Muscle of back (tissue), 11 donors: ENCODE measurements around the gene SPEM2. TPM values are rescaled to one million over a fixed set of nuclear protein-coding genes. Genes with fewer than 3 reads are reported as not detected.
"Not testable (repeated sequence)": the region's sequence is repeated elsewhere in the genome, so short reads cannot be mapped to it uniquely, and the experiment has no call there.

Source experiments
- DNase-seq, 3 donors: peaks; one replicate each; pipeline versions ENCODE4 v3.0.0 to v3.0.0-alpha.2; 2013
- polyA plus RNA-seq, 10 donors: library from polyadenylated mRNA; unstranded; fragments of 120-200 nt; gene quantifications; one replicate each; pipeline ENCODE4 v1.2.1, GENCODE V29; 2013; ENCODE audit not compliant: insufficient read length in 10 of 10

Gene SPEM2
- polyA plus RNA-seq, 10 donors = not detected

DNA sequence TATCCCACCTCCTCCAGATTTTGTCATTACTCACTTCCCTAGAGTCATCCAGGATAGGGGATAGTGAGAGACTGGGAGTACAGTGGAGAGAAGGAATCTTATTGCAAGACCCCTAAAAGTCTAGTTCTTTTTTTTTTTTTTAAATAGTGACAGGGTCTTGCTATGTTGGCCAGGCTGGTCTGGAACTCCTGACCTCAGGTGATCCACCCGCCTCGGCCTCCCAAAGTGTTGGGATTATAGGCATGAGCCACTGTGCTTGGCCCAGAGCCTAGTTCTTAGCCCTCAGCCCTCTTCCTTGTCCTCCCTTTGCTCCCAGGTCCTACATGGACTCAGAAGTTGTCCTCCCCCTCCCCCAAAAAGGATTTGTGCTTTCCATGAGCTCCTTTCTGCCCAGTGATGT lies 16.7 kb downstream of the SPEM2 start:
- no peak for DNase-seq

DNA sequence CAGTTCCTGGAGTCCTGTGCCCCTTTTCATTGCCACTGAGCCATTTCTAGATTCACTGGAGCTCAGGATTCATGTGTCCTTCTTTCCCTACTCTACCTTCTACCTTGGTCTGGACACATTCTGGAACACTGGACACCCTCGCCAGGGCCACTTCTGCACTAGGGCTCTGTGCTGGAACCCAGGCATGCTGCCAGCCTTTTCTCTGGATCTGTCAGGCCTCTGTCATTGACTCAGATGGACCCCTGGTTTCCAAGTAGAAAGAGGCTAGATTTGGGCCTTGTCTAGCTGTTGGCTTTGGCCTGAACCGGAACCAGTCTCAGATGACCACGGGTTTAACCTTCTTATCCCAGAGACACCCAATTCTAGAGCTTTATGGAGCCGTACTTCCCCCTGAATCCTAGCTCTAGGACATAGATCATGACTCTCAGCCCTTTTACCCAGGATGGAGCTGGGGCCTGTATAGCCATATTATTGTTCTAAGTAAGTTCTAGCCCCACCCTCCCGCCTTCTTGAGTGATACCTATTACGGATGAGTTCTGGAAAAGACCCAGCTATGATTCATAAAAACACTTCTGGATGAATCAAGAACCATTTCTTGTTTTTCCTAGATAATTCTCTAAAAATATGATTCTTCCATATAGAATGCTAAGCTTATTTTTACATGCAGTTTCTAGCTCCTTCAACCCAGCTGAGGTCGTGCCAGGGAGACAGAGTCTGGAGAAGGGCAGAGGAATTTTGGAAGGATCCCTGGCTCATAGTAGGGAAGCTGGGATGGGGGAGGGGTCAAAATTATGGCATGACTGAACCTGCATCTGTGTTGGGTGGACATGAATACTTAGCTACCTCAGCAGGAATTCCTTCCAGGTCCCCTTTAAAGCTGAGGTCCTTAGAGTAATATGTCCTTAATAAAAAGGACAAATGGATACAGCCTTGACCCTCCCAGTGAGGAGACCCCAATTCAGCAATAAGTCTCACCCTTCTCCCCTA lies 18.4 kb downstream of the SPEM2 start:
- no peak for DNase-seq

DNA sequence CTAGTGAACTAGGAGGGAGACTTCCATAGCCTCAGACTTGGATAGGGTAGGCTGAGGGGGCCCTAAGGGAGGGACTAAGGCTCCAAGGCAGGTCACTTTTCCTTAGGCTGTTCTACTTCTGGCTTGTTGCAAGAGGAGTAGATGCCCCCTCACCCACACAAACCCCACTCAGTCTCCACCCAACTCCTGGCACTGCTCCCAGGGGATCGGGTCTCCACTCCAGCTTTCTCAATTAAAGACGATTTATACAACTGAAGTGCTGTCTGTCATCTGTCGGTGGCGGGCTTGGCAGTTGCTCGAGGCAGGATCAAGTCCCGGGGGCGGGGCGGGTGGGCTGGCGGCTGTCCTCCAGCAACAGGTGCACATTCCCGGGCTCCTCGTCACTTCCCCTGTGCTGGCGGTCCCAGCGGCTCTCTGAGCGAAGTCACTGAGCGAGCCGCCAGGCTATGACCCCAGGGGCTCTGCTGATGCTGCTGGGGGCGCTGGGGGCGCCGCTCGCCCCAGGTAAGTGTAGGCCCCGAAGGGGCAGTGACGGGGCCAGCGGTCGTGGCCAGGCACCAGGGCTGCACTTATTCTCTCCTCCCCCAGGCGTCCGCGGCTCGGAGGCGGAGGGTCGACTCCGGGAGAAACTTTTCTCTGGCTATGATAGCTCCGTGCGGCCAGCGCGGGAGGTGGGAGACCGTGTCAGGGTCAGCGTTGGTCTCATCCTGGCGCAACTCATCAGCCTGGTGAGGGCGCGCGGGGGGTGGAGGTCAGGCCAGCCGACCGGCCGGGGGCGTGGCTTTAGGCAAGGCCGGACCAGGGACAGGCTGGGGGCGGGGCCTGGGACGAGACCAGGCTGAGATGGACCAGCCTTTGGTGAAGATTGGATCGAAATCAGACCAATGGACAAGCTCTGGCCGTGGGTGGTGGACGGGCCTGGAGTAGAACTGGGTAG lies 19.5 kb downstream of the SPEM2 start, which contains the start of gene CHRNB1:
CHRNB1 (plus strand) TSS at position 380 of the 937 bp plus-strand sequence; CDS start at position 447, 67 bp downstream.
- DNase-seq = peak in 2 of 3 donors; percentile 64 to 80

DNA sequence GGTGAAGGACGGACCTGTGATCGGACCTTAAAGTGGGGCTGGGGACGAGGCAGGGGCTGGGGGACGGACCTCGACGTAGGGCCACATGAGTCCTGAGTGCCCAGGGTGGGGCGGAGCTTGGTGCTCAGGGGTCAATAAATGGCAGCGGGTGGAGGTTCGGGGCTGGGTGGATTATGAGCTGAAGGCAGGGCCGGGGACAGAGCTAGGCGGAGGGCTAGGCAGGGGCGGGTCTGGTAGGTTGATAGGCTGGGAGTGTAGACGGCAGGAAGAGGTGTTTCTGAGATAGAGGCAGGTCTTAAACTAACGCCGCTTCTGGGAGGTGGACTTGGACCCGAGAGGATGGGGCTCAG lies 20.2 kb downstream of the SPEM2 start:
- DNase-seq = no peak

DNA sequence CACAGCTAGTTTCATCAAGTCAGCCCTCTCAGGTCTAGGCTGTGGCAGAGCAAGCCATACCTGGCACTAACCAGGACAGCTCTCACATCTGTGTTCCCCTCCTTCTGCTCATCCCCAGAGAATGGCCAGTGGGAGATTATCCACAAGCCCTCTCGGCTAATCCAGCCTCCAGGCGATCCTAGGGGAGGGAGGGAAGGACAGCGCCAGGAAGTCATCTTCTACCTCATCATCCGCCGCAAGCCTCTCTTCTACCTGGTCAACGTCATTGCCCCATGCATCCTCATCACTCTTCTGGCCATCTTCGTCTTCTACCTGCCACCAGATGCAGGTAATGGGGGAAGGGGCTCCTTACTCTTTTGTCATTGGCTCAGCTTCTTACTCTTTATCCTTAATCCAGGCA lies 23.0 kb downstream of the SPEM2 start:
- DNase-seq = no peak

DNA sequence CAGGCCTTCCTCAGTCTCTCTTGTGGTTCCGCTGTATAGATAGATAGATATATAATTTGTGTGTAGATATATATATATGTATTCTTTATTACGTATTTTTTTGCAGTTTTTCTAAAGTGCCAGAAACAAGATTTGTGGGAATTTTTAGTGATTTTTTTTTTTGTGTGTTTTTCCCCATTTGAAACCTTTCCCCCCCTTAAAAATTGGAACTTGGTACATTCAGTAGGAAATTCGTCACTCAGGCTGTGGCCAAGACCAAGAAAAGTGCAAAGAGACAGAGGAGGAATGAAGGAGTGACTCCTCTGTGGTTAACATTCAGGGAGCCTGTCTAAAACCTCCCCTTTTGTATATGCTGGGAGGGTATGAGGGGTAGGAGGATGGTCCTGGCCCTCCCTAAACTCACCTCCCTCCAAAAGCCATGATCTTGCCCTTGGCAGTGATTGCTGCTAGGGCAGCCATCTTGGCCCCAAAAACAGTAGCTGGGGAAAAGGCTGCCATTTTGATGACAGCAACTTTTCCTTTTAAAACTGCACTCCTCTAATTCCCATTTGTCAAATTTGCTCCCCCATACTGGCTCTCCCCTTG lies 34.6 kb downstream of the SPEM2 start:
- peak in 1 of 3 donors; percentile 20 for DNase-seq

DNA sequence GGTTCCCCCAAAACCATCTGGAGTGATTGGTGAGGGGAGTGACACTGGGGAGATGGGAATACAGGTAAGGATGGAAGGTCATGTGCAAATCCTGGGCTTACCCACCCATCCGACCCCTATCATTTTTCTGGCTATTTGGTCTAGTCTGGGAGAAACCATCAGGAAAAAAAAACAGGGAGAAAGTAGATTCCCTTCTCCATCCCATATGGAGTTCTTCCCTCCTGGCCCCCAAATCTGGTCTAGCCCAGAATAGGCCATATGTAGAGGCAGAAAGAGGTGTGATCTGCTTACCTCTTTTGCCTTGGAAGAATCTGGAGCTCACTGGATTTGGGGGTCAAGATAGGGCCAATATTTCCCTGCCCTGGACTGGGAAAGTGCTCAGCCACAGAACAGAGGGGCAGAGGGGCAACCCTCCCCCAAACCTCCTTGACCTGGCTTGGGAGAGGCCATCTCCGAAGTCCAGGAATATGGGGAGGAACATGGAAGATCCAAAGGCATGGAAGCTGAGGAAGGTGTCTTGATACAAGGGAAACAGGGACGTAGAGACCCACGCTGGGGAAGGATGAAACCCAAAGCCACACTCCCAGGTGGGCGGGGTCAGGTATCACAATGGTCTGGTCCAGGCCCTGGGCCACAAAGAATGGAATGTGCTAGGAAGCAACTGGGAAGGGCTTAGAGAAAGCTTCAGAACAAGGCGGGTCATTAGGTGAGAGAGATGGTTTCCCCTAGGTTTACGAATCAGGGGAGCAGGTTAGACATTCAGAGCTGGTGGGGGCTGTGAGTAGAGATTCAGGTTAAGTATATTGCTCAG lies 35.6 kb downstream of the SPEM2 start:
- no peak for DNase-seq

DNA sequence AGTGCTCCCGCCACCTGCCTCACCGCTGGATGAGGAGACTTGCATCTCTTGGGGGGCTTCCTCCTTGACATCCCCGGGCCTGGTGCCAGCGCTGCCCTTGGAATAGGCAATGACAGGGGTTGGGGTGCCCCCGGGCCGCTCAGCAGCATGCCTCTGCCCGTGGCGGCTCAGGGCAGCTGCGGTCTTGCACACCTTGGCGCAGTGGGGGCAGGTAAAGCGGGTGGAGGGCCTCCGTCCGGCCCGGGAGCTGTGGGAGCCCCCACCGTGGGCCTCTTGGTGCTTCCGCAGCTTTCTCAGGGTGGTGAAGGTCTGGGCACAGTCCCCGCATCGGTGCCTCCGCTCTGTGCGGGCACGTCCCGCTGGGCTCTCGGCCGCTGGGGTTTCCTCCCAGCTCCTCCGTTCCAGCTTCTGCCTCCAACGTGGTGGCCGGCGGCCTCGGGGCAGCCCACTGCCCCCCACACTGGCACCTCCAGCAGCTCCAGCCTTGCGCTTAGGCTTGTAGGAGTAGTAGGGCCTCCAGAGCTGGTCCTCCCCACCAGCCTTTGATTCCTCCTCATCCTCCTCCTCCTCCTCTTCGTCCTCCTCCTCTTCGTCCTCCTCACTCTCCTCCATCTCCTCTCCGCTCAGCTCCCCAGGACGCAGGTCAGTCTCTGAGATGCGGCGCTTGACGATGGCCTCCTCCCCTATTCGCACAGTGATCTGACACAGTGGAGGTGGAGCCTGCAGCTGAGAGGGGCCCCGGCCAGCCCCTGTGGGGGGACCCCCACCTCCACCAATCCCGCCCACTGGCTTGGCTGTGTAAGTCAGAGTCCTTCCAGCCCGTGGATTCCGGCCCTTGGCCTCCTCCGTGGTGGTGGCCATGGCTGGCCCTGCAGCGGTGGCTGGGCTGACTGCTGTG lies 37.3 kb downstream of the SPEM2 start:
- DNase-seq = no peak

DNA sequence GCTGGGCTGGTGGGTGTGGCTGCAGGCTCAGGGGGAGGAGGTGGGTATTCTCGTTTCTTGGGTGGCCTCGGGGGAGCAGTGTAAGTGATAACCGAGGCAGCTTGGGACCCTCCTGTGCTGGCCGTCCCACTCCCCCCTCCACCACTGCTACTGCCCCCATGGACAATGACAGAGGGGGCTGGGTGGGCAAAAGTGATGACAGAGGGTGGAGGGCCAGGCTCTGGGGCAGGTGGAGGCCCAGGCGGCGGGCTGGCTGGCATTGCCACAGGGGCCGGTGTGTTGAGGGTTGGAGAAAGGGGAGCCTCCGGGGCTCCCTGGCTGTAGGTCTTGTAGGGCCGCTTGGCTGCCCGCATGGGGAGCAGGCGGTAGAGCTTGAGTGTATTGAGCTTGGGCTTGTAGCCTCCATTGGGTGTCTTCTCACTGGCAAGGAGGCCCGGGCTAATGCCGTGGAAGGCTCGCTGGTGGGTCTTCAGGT lies 38.0 kb downstream of the SPEM2 start:
- DNase-seq = no peak

DNA sequence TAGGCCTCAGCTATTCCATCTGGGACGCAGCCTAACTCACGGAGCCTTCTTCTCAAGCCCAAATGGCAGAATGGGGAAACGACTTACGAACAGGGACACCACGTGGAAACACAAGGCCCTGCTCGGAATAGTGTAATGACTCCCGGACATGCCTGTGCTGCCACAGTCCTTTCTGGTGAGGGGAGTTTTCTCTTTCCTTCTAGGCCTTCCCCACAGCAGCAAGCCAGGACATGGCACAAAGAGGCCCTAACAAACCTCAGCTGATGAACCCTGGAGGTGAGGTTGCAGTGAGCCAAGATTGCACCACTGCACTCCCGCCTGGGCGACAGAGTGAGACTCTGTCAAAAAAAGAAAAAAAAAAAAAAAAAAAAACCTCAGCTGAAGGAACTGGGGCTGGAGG lies 38.7 kb downstream of the SPEM2 start:
- DNase-seq = no peak

DNA sequence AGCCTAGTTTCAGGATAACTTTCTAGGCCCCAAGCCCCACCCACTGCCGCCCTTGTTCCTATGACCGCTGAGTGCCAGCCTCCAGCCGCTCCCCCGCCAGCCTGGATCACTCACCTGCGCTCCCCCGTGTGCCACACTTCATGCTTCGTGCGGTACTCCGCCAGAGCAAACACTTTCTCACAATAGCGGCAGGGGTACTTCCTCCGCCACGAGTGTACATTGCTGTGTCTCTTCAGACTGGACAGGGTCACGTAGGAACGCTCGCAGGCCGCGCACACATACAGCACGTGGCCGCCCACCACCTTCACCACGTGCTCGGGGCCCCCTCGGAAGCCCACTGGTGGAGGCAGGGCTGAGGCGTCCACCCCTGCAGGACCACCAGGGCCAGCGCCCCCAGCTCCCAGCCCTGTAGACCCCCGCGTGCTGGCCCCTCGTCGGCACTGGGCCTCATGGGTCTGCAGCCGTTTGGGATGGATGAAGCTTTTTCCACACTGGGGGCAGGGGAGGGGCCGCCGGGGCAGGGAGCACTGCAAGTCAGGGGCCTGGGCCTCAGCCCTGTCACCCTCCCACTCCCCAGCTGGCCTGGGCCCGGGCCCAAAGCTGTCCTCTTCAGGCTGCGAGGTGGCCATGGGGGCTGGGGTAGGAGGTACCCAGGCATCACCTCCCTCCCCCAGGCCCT lies 40.3 kb downstream of the SPEM2 start:
- no peak for DNase-seq

DNA sequence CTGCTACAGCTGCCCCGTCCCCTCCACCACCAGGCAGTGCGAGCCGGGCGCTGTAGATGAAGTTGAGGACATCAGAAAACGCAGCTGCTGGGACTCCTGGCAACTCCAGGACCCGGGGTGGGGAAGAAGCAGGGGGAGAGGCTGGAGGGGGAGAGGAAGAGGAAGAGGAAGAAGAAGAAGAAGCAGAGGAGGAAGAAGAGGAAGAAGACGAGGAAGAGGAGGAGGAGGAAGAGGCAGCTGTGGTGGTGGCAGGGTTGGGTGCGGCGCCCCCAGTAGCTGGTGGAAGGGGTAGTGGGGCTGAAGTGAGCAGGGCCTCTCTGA lies 40.9 kb downstream of the SPEM2 start:
- no peak for DNase-seq

DNA sequence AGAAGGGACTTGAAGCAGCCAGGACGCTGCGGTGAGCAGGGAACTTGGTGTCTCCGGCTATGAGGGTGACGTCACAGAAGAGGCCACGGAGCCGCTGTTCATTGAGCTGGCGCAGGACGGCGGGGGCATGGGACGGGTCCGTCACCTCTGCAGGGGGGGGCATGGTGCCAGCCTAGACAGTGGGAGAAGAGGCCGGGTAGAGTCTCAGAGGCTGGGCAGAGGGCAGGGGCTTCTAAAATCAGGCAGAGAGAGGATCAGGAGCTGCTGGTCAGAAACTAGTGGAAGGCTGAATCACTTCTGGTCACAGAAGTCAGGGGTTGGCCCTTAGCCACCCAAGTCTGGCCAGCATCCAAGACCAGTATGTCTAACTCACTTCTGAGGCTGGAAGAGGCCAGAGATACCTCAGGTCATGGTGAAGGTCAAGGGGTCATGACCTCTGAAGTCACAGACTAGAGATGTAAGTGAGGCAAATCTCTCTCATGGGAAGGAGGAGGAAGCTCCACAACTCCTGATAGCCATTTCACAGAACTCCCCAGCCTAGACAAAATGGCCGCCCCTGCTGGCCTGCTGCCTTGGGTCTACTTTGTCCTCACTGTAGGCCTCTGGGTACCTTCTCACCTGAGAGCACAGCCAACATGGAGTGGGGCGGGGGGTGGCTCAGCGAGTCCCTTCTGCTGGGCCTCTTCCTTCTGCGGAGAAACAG lies 41.4 kb downstream of the SPEM2 start:
- DNase-seq = peak in 1 of 3 donors; percentile 60

DNA sequence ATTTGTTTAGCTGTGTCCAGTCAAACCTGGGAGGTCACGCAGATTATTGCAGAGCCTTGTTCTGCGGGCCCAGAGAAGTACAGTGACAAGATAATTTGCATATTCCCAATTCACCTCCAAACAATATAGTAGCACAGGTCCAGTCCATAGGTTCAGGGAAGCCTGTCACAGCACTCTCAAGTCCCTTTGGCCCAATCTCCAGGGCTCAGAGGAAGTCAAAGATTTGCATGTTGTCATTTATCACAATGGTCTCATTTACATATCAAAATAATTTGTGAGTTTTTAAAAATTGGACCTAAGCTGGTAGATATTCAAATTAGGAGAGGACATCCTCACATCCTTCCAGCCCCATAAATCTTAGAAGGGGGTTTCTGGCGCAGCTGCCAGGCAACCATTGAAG lies 42.1 kb downstream of the SPEM2 start:
- DNase-seq = no peak

DNA sequence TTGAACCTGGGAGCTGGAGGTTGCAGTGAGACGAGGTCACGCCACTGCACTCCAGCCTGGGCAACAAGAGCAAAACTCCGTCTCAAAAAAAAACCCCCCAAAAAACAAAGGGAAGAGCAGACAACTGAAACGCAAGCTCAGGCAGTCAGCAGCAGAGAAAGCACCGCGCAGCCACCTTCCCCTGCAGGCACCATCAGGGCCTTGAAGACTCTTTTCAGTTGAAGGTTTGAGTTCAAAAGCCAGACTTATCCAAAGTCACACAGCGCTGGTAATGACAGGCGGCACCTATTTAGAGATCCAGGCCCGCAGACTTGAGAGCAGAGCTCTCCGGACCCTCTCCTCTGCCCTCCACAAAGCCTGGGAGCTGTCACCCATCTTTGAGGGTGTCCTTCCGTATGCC lies 42.9 kb downstream of the SPEM2 start:
- no peak for DNase-seq

DNA sequence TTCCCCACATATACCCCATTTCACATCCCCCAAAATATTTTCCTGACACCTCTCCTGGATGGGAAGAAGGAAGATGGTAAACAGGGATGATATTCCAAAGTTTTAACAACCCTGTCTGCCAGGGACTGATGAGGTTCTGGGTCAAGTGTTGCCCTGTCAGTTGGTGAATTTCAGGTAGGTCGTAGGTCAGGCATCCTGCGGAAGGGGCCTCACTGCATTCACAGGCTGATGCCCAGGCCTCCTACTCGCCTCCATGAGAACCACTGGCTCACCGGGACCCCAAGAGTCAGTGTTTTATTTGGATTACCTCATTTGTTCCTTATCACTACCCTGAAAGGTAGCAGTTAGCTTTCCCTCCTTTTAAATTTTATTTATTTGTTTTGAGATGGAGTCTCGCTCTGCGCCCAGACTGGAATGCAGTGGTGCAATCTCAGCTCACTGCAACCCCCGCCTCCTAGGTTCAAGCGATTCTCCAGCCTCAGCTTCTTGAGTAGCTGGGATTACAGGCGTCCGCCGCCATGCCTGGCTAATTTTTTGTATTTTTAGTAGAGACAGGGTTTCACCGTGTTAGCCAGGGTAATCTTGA lies 43.5 kb downstream of the SPEM2 start:
- DNase-seq = no peak

DNA sequence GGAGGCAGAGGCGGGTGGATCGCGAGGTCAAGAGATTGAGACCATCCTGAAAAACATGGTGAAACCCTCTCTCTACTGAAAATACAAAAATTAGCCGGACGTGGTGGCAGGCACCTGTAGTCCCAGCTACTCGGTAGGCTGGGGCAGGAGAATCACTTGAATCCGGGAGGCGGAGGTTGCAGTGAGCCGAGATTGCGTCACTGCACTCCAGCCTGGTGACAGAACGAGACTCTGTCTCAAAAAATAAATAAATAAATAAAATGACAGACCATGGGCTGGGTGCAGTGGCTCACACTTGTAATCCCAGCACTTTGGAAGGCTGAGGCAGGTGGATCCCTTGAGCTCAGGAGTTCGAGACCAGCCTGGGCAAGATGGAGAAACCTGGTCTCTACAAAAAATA lies 44.4 kb downstream of the SPEM2 start:
- not testable (repeated sequence) for DNase-seq

DNA sequence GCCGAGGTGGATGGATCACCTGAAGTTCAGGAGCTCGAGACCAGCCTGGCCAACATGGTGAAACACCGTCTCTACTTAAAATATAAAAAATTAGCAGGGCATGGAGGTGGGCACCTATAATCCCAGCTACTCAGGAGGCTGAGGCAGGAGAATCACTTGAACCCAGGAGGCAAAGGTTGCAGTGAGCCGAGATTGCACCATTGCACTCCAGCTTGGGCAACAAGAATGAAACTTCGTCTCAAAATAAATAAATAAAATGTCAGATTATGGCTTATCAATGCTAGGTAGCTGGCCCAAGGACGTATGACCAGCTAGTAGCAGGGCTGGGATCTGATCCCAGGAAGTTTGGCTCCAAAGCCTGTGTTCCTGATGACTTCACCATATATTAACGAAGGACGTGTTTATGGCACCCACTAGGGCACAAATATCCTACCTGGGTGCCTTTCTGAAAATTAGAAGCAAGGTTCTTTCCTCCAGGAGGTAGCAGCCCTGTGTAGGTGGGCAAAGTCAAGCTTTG lies 45.1 kb downstream of the SPEM2 start:
- DNase-seq = not testable (repeated sequence)
